ENCODE results near the gene UBXN6. TPM values are rescaled to one million over a fixed set of nuclear protein-coding genes. Genes with fewer than 3 reads are reported as not detected.

UBXN6 gene
- total RNA-seq, 1 donor from 2014 or later, result 96.8 TPM

DNA sequence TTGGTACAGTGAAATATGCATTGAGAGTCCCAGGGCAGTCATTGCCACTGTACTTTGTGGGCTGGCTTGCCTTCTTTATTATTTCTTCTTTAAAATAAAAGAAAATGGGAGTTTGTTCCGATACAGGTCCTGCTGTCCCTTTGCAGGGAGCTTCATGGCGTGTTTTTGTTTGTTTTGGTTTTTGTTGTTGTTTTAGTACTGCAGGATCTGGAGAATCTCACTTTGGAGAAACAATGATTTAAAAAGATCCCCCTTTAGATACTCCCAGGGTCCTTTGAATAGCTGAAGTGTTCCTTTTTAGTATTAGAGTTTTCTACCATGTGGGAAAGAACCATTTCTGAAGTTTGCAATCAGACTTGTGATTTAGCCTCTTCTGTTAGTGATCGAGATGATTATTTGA lies 44.0 kb downstream of the UBXN6 start:
- H3K4me1 Mint-ChIP-seq (ENCODE audit: unreplicated experiment), result peaks cover 7% of the 10 kb centered on the region
- TF ChIP-seq CTCF (IDR thresholded peaks at IDR 0.05), result no peak
- H3K36me3 Mint-ChIP-seq (ENCODE audit: unreplicated experiment), result peaks cover 3% of the 10 kb centered on the region
- no peaks in the 10 kb centered on the region for H3K27me3 Mint-ChIP-seq (ENCODE audit: unreplicated experiment)
- no peak overlapping the region for H3K27ac Mint-ChIP-seq (ENCODE audit: unreplicated experiment)
- H3K9me3 Mint-ChIP-seq (ENCODE audit: unreplicated experiment), result no peaks in the 10 kb centered on the region
- H3K4me3 Mint-ChIP-seq (ENCODE audit: unreplicated experiment), result no peak overlapping the region
- no peak for DNase-seq (ENCODE audit: extremely low spot score, unreplicated experiment)

GRCh38 chr19:4409123-4409933 lies 48.3 kb downstream of the UBXN6 start:
- H3K36me3 Mint-ChIP-seq (ENCODE audit: unreplicated experiment), result no peaks in the 10 kb centered on the region
- no peak for TF ChIP-seq CTCF (IDR thresholded peaks at IDR 0.05)
- H3K4me3 Mint-ChIP-seq (ENCODE audit: unreplicated experiment), result no peak overlapping the region
- H3K27ac Mint-ChIP-seq (ENCODE audit: unreplicated experiment), result no peak overlapping the region
- DNase-seq (ENCODE audit: extremely low spot score, unreplicated experiment), result no peak
- H3K9me3 Mint-ChIP-seq (ENCODE audit: unreplicated experiment), result no peaks in the 10 kb centered on the region
- H3K27me3 Mint-ChIP-seq (ENCODE audit: unreplicated experiment), result no peaks in the 10 kb centered on the region
- H3K4me1 Mint-ChIP-seq (ENCODE audit: unreplicated experiment), result peaks cover 4% of the 10 kb centered on the region

- TF ChIP-seq CTCF (IDR thresholded peaks at IDR 0.05), result no peak
- Mint-ChIP-seq H3K27ac (ENCODE audit: unreplicated experiment) (no peak overlapping the region), H3K27me3 (ENCODE audit: unreplicated experiment) (no peaks in the 10 kb centered on the region), H3K9me3 (ENCODE audit: unreplicated experiment) (no peaks in the 10 kb centered on the region), H3K36me3 (ENCODE audit: unreplicated experiment) (no peaks in the 10 kb centered on the region), H3K4me1 (ENCODE audit: unreplicated experiment) (peaks cover 23% of the 10 kb centered on the region), H3K4me3 (ENCODE audit: unreplicated experiment) (no peak overlapping the region)
- no peak for DNase-seq (ENCODE audit: extremely low spot score, unreplicated experiment)
These were observed 51.0 kb downstream of the UBXN6 start for GRCh38 chr19:4406626-4407025.

- Mint-ChIP-seq H3K9me3 (ENCODE audit: unreplicated experiment) (no peaks in the 10 kb centered on the region), H3K36me3 (ENCODE audit: unreplicated experiment) (no peaks in the 10 kb centered on the region), H3K4me3 (ENCODE audit: unreplicated experiment) (no peak overlapping the region), H3K27ac (ENCODE audit: unreplicated experiment) (no peak overlapping the region), H3K4me1 (ENCODE audit: unreplicated experiment) (peaks cover 28% of the 10 kb centered on the region), H3K27me3 (ENCODE audit: unreplicated experiment) (no peaks in the 10 kb centered on the region)
- no peak for DNase-seq (ENCODE audit: extremely low spot score, unreplicated experiment)
- no peak for TF ChIP-seq CTCF (IDR thresholded peaks at IDR 0.05)
These were observed 51.6 kb downstream of the UBXN6 start for GRCh38 chr19:4405977-4406376.

DNA sequence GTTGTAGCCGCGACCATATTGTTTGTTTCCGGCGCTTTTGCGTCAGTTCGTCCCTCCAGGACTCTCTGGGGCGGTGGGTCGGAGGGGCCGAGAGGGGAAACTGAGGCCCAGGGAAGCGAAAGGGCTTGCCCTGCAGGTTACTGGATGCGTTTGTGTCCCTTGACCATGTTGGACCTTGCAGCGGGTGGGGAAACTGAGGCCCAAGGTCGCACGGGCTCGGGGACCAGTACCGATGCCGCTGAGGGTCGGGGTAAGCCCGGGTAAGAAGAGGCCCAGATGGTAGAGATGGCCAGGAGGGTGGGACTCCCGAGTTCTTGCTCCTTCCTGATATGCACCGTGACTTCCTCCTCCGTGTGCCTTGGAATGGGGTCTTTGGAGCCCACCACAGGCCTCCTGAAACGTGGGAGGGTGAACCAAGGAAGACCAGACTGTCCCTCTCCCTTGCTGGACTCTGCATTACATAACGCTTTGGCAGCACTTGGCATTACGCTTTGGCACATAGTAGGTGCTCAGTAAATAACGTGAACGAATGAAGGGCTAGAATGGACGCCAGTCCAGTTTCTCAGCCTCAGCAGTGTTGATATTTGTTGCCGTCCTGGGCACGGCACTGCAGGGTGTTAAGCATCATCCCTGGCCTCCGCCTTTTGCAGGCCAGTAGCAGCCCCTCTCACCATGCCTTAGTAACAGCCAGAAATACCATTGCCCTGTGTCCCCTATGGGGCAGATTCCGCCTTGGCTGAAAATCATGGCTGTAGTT lies 54.4 kb downstream of the UBXN6 start:
- Mint-ChIP-seq H3K27me3 (ENCODE audit: unreplicated experiment) (no peaks in the 10 kb centered on the region), H3K4me3 (ENCODE audit: unreplicated experiment) (peak overlapping the region; percentile 80), H3K27ac (ENCODE audit: unreplicated experiment) (peak overlapping the region; percentile 54), H3K36me3 (ENCODE audit: unreplicated experiment) (no peaks in the 10 kb centered on the region), H3K9me3 (ENCODE audit: unreplicated experiment) (no peaks in the 10 kb centered on the region), H3K4me1 (ENCODE audit: unreplicated experiment) (peaks cover 44% of the 10 kb centered on the region)
- DNase-seq (ENCODE audit: extremely low spot score, unreplicated experiment), result no peak
- TF ChIP-seq CTCF (IDR thresholded peaks at IDR 0.05), result no peak

Data from osteocyte (in vitro differentiated cells).